ENCODE data around the gene MDFIC.

Gene MDFIC

DNA sequence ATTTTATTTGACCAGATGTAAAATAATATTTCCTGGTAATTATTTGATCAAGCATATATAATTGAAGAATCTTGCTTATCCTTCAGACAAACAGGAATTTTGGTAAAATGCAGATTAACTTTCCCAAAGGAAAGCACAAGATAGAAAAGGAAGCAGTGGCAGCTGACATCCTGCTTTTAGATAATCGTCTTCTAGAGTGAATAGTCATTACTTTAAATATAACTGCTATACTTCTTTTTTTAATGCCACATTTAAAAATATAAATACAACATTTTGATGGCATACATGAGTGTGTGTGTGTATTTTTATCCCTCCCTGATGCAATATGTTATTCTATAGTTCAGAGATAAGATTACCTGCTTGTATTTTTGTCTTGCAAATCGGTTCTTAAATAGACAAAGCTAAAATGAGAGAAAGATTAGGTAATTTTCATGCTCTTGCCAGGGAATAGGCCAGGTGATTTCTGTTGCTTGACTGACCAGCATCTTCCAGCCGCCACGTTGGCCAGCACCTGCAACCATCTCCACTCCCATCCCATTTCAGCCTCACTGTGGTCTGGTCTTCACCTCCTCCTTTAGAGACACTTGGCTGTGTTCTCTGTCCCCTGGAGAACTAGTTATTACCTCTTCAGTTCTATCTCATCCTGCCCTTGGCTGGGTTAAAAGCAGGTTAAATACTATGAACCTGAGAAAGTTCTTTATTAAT is 58.1 kb downstream of the MDFIC start:
- TF ChIP-seq, protein P1, sequence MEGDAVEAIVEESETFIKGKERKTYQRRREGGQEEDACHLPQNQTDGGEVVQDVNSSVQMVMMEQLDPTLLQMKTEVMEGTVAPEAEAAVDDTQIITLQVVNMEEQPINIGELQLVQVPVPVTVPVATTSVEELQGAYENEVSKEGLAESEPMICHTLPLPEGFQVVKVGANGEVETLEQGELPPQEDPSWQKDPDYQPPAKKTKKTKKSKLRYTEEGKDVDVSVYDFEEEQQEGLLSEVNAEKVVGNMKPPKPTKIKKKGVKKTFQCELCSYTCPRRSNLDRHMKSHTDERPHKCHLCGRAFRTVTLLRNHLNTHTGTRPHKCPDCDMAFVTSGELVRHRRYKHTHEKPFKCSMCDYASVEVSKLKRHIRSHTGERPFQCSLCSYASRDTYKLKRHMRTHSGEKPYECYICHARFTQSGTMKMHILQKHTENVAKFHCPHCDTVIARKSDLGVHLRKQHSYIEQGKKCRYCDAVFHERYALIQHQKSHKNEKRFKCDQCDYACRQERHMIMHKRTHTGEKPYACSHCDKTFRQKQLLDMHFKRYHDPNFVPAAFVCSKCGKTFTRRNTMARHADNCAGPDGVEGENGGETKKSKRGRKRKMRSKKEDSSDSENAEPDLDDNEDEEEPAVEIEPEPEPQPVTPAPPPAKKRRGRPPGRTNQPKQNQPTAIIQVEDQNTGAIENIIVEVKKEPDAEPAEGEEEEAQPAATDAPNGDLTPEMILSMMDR (IDR thresholded peaks at IDR 0.05): no peak
- Mint-ChIP-seq H3K36me3 (ENCODE audit: low read depth) (peaks cover 10% of the 10 kb centered on the region), H3K9me3 (no peaks in the 10 kb centered on the region)

DNA sequence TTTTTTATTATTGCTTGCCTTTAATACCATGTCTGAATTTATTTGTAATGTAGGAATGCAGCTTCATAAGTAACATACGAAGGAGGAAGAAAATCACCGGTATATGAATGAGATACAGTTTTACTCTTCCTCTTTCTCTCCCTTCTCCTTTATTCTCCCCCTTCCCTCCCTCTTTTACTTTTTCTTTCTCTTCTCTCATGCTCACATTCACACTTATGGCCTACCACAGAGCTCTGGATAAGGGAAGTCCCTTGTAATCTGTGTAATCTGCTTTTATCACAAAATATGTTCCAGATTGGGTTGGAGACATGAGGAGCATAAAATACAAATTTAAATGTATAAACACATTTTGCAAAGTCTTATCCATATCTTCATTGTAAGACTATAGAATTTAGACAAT is 59.4 kb downstream of the MDFIC start:
- H3K36me3 Mint-ChIP-seq (ENCODE audit: low read depth): peaks cover 10% of the 10 kb centered on the region
- TF ChIP-seq, protein P1 (IDR thresholded peaks at IDR 0.05): no peak
- no peak for DNase-seq
- H3K4me1 Mint-ChIP-seq: peaks cover 5% of the 10 kb centered on the region
- H3K27me3 Mint-ChIP-seq (ENCODE audit: low read depth, poor library complexity): no peaks in the 10 kb centered on the region
- H3K9me3 Mint-ChIP-seq: no peaks in the 10 kb centered on the region
- H3K27ac Mint-ChIP-seq: no peak overlapping the region
- no peak overlapping the region for H3K4me3 Mint-ChIP-seq

More for the DNA sequence above, 58.1 kb downstream of the MDFIC start:
- DNase-seq: no peak
- Mint-ChIP-seq H3K27me3 (ENCODE audit: low read depth, poor library complexity) (no peaks in the 10 kb centered on the region), H3K4me3 (no peak overlapping the region), H3K27ac (no peak overlapping the region), H3K4me1 (peaks cover 5% of the 10 kb centered on the region)

DNA sequence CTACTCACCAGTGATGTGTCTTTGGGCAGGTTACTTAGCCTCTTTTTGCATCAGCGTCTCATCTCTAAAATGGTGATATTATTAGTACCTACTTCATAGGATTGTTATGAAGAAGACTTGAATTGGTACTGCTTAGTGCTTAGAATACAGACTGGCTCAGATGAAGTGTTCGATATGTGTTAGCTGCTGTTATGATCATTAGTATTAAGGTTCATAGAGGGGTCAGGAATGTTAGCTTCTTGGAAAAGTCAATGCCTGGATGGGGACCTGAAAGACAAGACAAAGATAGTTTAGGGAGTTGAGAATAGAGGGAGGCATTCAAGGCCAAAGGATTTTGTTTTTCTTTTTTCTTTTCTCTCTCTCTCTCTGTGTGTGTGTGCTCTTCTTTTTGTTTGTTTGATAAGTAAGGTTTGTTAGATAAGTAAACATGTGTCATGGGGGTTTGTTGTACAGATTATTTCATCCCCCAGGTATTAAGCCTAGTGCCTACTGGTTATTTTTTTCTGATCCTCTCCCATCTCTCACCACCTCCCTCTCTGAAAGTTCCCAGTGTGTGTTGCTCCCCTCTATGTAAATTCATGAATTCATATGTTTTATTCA is 63.3 kb downstream of the MDFIC start:
- no peak overlapping the region for H3K4me3 Mint-ChIP-seq
- peaks cover 15% of the 10 kb centered on the region for H3K36me3 Mint-ChIP-seq (ENCODE audit: low read depth)
- DNase-seq: no peak
- H3K4me1 Mint-ChIP-seq: no peaks in the 10 kb centered on the region
- H3K9me3 Mint-ChIP-seq: peaks cover 2% of the 10 kb centered on the region
- no peak overlapping the region for H3K27ac Mint-ChIP-seq
- no peaks in the 10 kb centered on the region for H3K27me3 Mint-ChIP-seq (ENCODE audit: low read depth, poor library complexity)
- TF ChIP-seq, protein P1 (IDR thresholded peaks at IDR 0.05): no peak

DNA sequence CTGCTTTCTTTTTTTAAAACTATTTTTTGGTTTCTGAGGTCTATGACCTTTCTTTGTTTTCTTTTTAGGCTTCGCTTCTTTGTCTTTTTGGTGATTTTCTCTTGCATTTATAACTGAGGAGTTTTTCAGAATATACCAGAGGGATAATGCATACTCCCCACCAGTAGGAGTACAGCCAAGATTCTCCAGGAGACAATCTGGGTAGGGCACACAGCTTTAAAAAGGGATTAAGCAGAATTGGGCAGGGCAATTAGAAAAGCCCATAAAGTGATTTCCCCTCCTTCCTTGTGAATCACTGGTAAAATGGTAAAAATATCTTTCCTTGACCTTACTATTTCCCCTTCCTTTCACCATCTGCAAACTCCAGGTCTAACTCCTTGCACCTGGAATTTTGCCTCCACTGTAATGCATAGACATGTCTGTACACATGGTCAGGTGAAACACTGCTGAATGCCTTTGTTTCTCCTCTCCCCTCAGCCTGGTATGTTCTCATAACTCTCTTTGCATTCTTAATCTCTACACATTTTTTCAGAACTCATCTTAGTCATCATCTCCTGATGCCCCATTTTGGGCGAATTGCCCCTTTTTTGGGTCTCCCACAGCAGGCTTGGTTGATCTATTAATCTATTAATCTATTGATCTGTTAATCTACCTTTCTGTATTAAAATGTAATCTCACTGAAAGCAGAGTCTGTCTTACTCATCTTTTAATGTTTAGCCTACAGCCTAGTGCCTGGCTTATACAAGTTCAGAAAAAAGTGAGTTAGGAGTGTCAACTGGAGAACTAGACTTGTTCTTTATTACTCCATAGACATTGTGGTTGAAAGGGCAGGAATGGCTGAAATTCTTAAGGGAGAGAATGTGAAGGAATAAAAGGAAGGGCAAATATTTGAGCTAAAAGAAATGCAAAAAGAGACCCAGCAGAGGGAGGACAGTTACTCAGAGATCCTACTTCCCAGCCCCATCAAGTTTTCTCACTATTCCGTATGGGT is 64.6 kb downstream of the MDFIC start:
- no peak for DNase-seq
- TF ChIP-seq, protein P1 (IDR thresholded peaks at IDR 0.05): no peak
- Mint-ChIP-seq H3K4me3 (no peak overlapping the region), H3K9me3 (peaks cover 5% of the 10 kb centered on the region), H3K4me1 (no peaks in the 10 kb centered on the region), H3K27ac (peak overlapping the region; percentile 0), H3K27me3 (ENCODE audit: low read depth, poor library complexity) (no peaks in the 10 kb centered on the region), H3K36me3 (ENCODE audit: low read depth) (peaks cover 16% of the 10 kb centered on the region)

DNA sequence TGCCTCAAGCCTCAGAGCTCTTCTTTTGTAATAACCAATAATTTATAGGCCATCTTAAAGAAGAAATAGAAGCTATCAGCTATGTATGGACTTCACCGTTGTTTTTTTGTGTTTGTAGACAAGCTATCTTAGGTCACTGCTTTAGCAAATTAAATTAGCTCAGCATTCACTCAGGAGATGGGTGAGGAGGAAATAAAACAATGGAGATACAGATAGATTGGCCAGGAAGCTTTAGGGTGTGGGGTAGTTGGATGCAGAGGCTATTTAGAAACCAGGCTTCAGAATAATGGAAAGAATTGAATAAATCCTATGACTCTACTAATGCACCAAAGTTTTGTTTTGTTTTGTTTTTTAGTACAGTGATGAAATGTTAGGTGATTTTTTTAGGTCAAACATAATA is 66.1 kb downstream of the MDFIC start:
- Mint-ChIP-seq H3K4me3 (no peak overlapping the region), H3K27ac (no peak overlapping the region), H3K36me3 (ENCODE audit: low read depth) (peaks cover 16% of the 10 kb centered on the region), H3K27me3 (ENCODE audit: low read depth, poor library complexity) (no peaks in the 10 kb centered on the region), H3K9me3 (peaks cover 11% of the 10 kb centered on the region), H3K4me1 (no peaks in the 10 kb centered on the region)
- TF ChIP-seq, protein P1 (IDR thresholded peaks at IDR 0.05): no peak
- no peak for DNase-seq
